Suprapubic skin (tissue), 4 donors: Measurements from ENCODE around the gene SETD3. TPM values are rescaled to one million over a fixed set of nuclear protein-coding genes. Genes with fewer than 3 reads are reported as not detected.

ENCODE experiments used
- DNase-seq, 2 donors: peaks; one replicate each; pipeline ENCODE4 v3.0.0-alpha.2; 2019; ENCODE audit warnings: low spot score in 2 of 2
- H3K27ac ChIP-seq: fragments of 200-600 bp; sonication (generic); one replicate; pipeline ENCODE4 v1.5.1; 2019
- H3K27me3 ChIP-seq: fragments of 200-600 bp; sonication (generic); one replicate; pipeline ENCODE4 v1.5.1; 2019
- H3K36me3 ChIP-seq: fragments of 200-600 bp; sonication (generic); one replicate; pipeline ENCODE4 v1.5.1; 2019
- H3K4me1 ChIP-seq: fragments of 200-600 bp; sonication (generic); one replicate; pipeline ENCODE4 v1.5.1; 2019
- H3K4me3 ChIP-seq: fragments of 200-600 bp; sonication (generic); one replicate; pipeline ENCODE4 v1.5.1; 2019; ENCODE audit warnings: mild to moderate bottlenecking
- H3K9me3 ChIP-seq: fragments of 200-600 bp; sonication (generic); one replicate; pipeline ENCODE4 v1.5.1; 2019
- CTCF ChIP-seq, 2 donors: fragments of 200-600 bp in 1 of 2; fragments of 450-650 bp in 1 of 2; sonication (generic) in 1 of 2; IDR thresholded peaks; one replicate each; pipeline ENCODE4 v1.5.1; 2016 to 2019; ENCODE audit warnings: antibody characterized with exemption in 2 of 2, mild to moderate bottlenecking in 1 of 2, moderate library complexity in 1 of 2
- EP300 ChIP-seq: sonication (generic); formaldehyde crosslinking; IDR thresholded peaks from one replicate; pipeline ENCODE4 v1.6.1; 2017; ENCODE audit warnings: antibody characterized with exemption
- POLR2A ChIP-seq, 2 donors: fragments of 450-650 bp; IDR thresholded peaks; one replicate each; pipeline ENCODE4 v1.6.1; 2017; ENCODE audit warnings: antibody characterized with exemption in 2 of 2, mild to moderate bottlenecking in 2 of 2, moderate library complexity in 2 of 2
- POLR2AphosphoS5 ChIP-seq, 3 donors: sonication (generic); formaldehyde crosslinking; IDR thresholded peaks; one replicate each; pipeline ENCODE4 v1.6.1; 2017; ENCODE audit warnings: antibody characterized with exemption in 3 of 3
- WGBS: methylation state at CpG from one replicate; pipeline ENCODE4 v1.1.5; 2018; 5-methylcytosine and 5-hydroxymethylcytosine counted together
- total RNA-seq, 4 donors: library from RNA; depleted of rRNA; stranded (reverse); fragments of >200 nt; gene quantifications; one replicate each; pipeline ENCODE4 v1.1.0, GENCODE V29; 2016

The SETD3 gene
- total RNA-seq, 4 donors from 2014 or later, result 50.2 to 57.5 (median 54.8) TPM

GRCh38 chr14:99522457-99522891 lies 41.8 kb upstream of the SETD3 start:
- Histone ChIP-seq H3K9me3 (no peaks in the 10 kb centered on the region), H3K27ac (no peak overlapping the region), H3K27me3 (no peaks in the 10 kb centered on the region), H3K36me3 (peaks cover 4% of the 10 kb centered on the region), H3K4me3 (no peak overlapping the region), H3K4me1 (peaks cover 29% of the 10 kb centered on the region)
- no peak for DNase-seq
- WGBS, result 50% methylated on average over 5 of the region's 12 CpGs
- no peak for TF ChIP-seq EP300
- TF ChIP-seq CTCF (IDR thresholded peaks at IDR 0.05), result no peak

DNA sequence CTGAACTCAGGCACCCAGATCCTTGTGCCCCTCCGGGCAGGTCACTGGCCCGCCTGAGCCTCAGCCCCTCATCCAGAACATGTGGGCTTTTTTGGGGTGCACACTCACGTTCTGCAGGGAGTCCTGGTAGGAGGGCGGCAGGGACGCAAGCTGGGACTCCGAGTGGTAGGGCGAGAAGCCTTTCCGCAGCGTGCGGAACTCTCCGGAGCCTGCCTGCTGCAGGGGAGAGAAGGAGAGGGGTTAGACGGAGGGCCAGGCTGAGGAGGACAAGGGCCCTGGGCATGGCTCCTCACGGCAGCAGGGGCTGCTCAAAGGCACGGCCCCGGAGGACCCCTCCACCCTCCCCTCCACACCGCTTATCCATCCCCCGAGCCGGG lies 41.4 kb upstream of the SETD3 start:
- H3K36me3 ChIP-seq, result peaks cover 4% of the 10 kb centered on the region
- no peaks in the 10 kb centered on the region for H3K27me3 ChIP-seq
- no peak for DNase-seq
- H3K27ac ChIP-seq, result no peak overlapping the region
- no peaks in the 10 kb centered on the region for H3K9me3 ChIP-seq
- H3K4me3 ChIP-seq, result no peak overlapping the region
- peaks cover 29% of the 10 kb centered on the region for H3K4me1 ChIP-seq
- TF ChIP-seq POLR2AphosphoS5 (IDR thresholded peaks at IDR 0.05) (no peak), POLR2A (IDR thresholded peaks at IDR 0.05) (no peak), EP300 (no peak), CTCF (IDR thresholded peaks at IDR 0.05) (no peak)
- 80% methylated on average over 14 of the region's 18 CpGs for WGBS

- no peak for DNase-seq
- peaks cover 4% of the 10 kb centered on the region for H3K36me3 ChIP-seq
- no peak overlapping the region for H3K27ac ChIP-seq
- H3K4me1 ChIP-seq, result peaks cover 29% of the 10 kb centered on the region
- H3K27me3 ChIP-seq, result no peaks in the 10 kb centered on the region
- no peak overlapping the region for H3K4me3 ChIP-seq
- 93% methylated on average over 12 of the region's 25 CpGs for WGBS
- no peaks in the 10 kb centered on the region for H3K9me3 ChIP-seq
- TF ChIP-seq CTCF (IDR thresholded peaks at IDR 0.05) (no peak), POLR2A (IDR thresholded peaks at IDR 0.05) (no peak), EP300 (no peak), POLR2AphosphoS5 (IDR thresholded peaks at IDR 0.05) (no peak)
These were observed 40.7 kb upstream of the SETD3 start for GRCh38 chr14:99521176-99522024.

DNA sequence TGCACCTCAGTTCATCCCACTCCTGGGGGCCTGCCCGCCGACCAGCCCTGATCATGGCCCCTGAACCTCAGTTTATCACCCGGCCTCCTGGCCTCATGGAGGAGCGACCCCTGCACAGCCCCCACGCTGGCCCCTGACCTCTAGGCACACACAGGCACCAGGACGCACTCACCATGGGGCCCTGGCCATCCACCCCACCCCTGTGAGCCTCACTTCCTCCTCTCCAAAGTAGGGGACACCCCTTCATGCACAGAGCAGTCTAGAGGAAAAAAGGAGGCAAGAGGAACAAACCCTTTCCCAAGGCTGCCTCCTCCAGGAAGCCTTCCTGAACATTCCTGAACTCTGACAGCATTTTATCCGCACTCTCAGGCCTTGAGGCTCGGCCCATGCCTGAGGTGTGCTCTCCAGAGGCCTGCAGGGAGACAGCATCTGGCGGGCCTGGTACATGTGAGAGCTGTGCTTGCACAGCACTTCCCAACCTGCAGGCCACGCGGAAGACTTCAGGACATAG lies 40.0 kb upstream of the SETD3 start:
- Histone ChIP-seq H3K4me1 (peaks cover 29% of the 10 kb centered on the region), H3K36me3 (peaks cover 4% of the 10 kb centered on the region), H3K9me3 (no peaks in the 10 kb centered on the region), H3K27me3 (no peaks in the 10 kb centered on the region), H3K27ac (no peak overlapping the region), H3K4me3 (no peak overlapping the region)
- TF ChIP-seq POLR2AphosphoS5 (IDR thresholded peaks at IDR 0.05) (no peak), EP300 (no peak), POLR2A (IDR thresholded peaks at IDR 0.05) (no peak), CTCF (IDR thresholded peaks at IDR 0.05) (no peak)
- peak in 1 of 2 donors; percentile 38 for DNase-seq
- no CpG with 5 or more reads among the region's 11 CpGs for WGBS

- peak in 1 of 2 donors; percentile 40 for DNase-seq
- Histone ChIP-seq H3K36me3 (peaks cover 7% of the 10 kb centered on the region), H3K27me3 (no peaks in the 10 kb centered on the region), H3K27ac (no peak overlapping the region), H3K9me3 (no peaks in the 10 kb centered on the region), H3K4me1 (peaks cover 23% of the 10 kb centered on the region), H3K4me3 (no peak overlapping the region)
- TF ChIP-seq POLR2AphosphoS5 (IDR thresholded peaks at IDR 0.05) (no peak), POLR2A (IDR thresholded peaks at IDR 0.05) (no peak), EP300 (no peak), CTCF (IDR thresholded peaks at IDR 0.05) (no peak)
- 73% methylated on average over 4 of the region's 6 CpGs for WGBS
These were observed 39.3 kb upstream of the SETD3 start for GRCh38 chr14:99519931-99520421.
